Ectodermal cell (in vitro differentiated cells): ENCODE data around the gene TACC2.

Source experiments
- H3K27ac ChIP-seq: 2 replicates; pipeline ENCODE4 v1.7.0; 2013; ENCODE audit warnings: mild to moderate bottlenecking, low read depth, low read length; ENCODE audit not compliant: insufficient read depth, poor library complexity, severe bottlenecking
- H3K27me3 ChIP-seq: 2 replicates; pipeline ENCODE4 v1.7.0; 2013; ENCODE audit warnings: mild to moderate bottlenecking, low read length; ENCODE audit not compliant: insufficient read depth, control insufficient read depth, poor library complexity, severe bottlenecking
- H3K36me3 ChIP-seq: one replicate; pipeline ENCODE4 v1.7.0; 2013; ENCODE audit warnings: low read length; ENCODE audit not compliant: control insufficient read depth, insufficient read depth
- H3K4me1 ChIP-seq: one replicate; pipeline ENCODE4 v1.7.0; 2013; ENCODE audit warnings: low read length; ENCODE audit not compliant: control insufficient read depth, insufficient read depth
- H3K4me3 ChIP-seq: 2 replicates; pipeline ENCODE4 v1.7.0; 2013; ENCODE audit warnings: low read depth, low read length, control low read depth; ENCODE audit not compliant: insufficient read depth
- H3K9me3 ChIP-seq: 2 replicates; pipeline ENCODE4 v1.7.0; 2013; ENCODE audit warnings: mild to moderate bottlenecking, low read length, moderate library complexity; ENCODE audit not compliant: control insufficient read depth
- WGBS, 2 experiments: methylation state at CpG; one replicate each; pipeline ENCODE4 v1.1.7; 2013; ENCODE audit warnings: missing lambda C conversion rate in 2 of 2; 5-methylcytosine and 5-hydroxymethylcytosine counted together

Gene TACC2

GRCh38 chr10:122254831-122255230 is 265.9 kb downstream of the TACC2 start:
- WGBS, 2 experiments = 90 to 94% methylated on average over 5 of the region's 5 CpGs
- Histone ChIP-seq H3K4me3 (no peak overlapping the region), H3K27ac (no peak overlapping the region), H3K9me3 (no peaks in the 10 kb centered on the region), H3K36me3 (no peaks in the 10 kb centered on the region), H3K27me3 (no peaks in the 10 kb centered on the region), H3K4me1 (peaks cover 3% of the 10 kb centered on the region)

- H3K27ac ChIP-seq = no peak overlapping the region
- no peaks in the 10 kb centered on the region for H3K27me3 ChIP-seq
- H3K4me3 ChIP-seq = no peak overlapping the region
- WGBS, 2 experiments = 94 to 95% methylated on average over 11 to 14 of the region's 14 CpGs
- peaks cover 3% of the 10 kb centered on the region for H3K4me1 ChIP-seq
- H3K36me3 ChIP-seq = no peaks in the 10 kb centered on the region
- H3K9me3 ChIP-seq = no peaks in the 10 kb centered on the region
These were observed 266.7 kb downstream of the TACC2 start for GRCh38 chr10:122255509-122256301.

GRCh38 chr10:122257041-122257440 is 268.1 kb downstream of the TACC2 start:
- 95 to 96% methylated on average over 3 of the region's 3 CpGs for WGBS, 2 experiments

GRCh38 chr10:122258136-122259074 is 269.4 kb downstream of the TACC2 start:
- H3K36me3 ChIP-seq = no peaks in the 10 kb centered on the region
- H3K4me1 ChIP-seq = peaks cover 3% of the 10 kb centered on the region
- no peak overlapping the region for H3K27ac ChIP-seq
- H3K9me3 ChIP-seq = peaks cover 3% of the 10 kb centered on the region
- no peak overlapping the region for H3K4me3 ChIP-seq
- H3K27me3 ChIP-seq = no peaks in the 10 kb centered on the region
- WGBS, 2 experiments = 82 to 83% methylated on average over 25 of the region's 25 CpGs

More at GRCh38 chr10:122257041-122257440, 268.1 kb downstream of the TACC2 start:
- H3K4me1 ChIP-seq = peaks cover 3% of the 10 kb centered on the region
- H3K27me3 ChIP-seq = no peaks in the 10 kb centered on the region
- no peaks in the 10 kb centered on the region for H3K36me3 ChIP-seq
- H3K27ac ChIP-seq = no peak overlapping the region
- H3K4me3 ChIP-seq = no peak overlapping the region
- H3K9me3 ChIP-seq = peaks cover 3% of the 10 kb centered on the region

GRCh38 chr10:122259075-122259466 is 270.1 kb downstream of the TACC2 start:
- H3K36me3 ChIP-seq = no peaks in the 10 kb centered on the region
- 78 to 87% methylated on average over 4 of the region's 4 CpGs for WGBS, 2 experiments

GRCh38 chr10:122261584-122261983 is 272.6 kb downstream of the TACC2 start:
- 78 to 80% methylated on average over 1 of the region's 1 CpG for WGBS, 2 experiments
- Histone ChIP-seq H3K27ac (no peak overlapping the region), H3K9me3 (peaks cover 3% of the 10 kb centered on the region), H3K4me1 (peaks cover 3% of the 10 kb centered on the region), H3K4me3 (no peak overlapping the region), H3K36me3 (no peaks in the 10 kb centered on the region), H3K27me3 (no peaks in the 10 kb centered on the region)

More at GRCh38 chr10:122259075-122259466, 270.1 kb downstream of the TACC2 start:
- Histone ChIP-seq H3K4me1 (peaks cover 3% of the 10 kb centered on the region), H3K4me3 (no peak overlapping the region), H3K27me3 (no peaks in the 10 kb centered on the region), H3K9me3 (peaks cover 3% of the 10 kb centered on the region), H3K27ac (no peak overlapping the region)

- H3K4me3 ChIP-seq = no peak overlapping the region
- H3K4me1 ChIP-seq = peaks cover under 1% of the 10 kb centered on the region
- no peak overlapping the region for H3K27ac ChIP-seq
- H3K9me3 ChIP-seq = peaks cover 3% of the 10 kb centered on the region
- WGBS, 2 experiments = 90 to 94% methylated on average over 1 of the region's 1 CpG
- H3K27me3 ChIP-seq = no peaks in the 10 kb centered on the region
- no peaks in the 10 kb centered on the region for H3K36me3 ChIP-seq
These were observed 275.0 kb downstream of the TACC2 start for GRCh38 chr10:122263971-122264370.

- no peak overlapping the region for H3K4me3 ChIP-seq
- WGBS, 2 experiments = 100% methylated on average over 1 of the region's 1 CpG
These were observed 275.5 kb downstream of the TACC2 start for GRCh38 chr10:122264436-122264835.

GRCh38 chr10:122264931-122265330 is 276.0 kb downstream of the TACC2 start:
- WGBS, 2 experiments = 93 to 95% methylated on average over 8 of the region's 8 CpGs
- Histone ChIP-seq H3K36me3 (no peaks in the 10 kb centered on the region), H3K4me1 (no peaks in the 10 kb centered on the region), H3K9me3 (peaks cover 3% of the 10 kb centered on the region), H3K4me3 (no peak overlapping the region), H3K27ac (no peak overlapping the region), H3K27me3 (no peaks in the 10 kb centered on the region)

More at GRCh38 chr10:122264436-122264835, 275.5 kb downstream of the TACC2 start:
- Histone ChIP-seq H3K4me1 (no peaks in the 10 kb centered on the region), H3K27ac (no peak overlapping the region), H3K27me3 (no peaks in the 10 kb centered on the region), H3K36me3 (no peaks in the 10 kb centered on the region), H3K9me3 (peaks cover 3% of the 10 kb centered on the region)

- Histone ChIP-seq H3K36me3 (no peaks in the 10 kb centered on the region), H3K9me3 (peaks cover 3% of the 10 kb centered on the region), H3K4me3 (no peak overlapping the region), H3K27ac (no peak overlapping the region), H3K27me3 (no peaks in the 10 kb centered on the region), H3K4me1 (no peaks in the 10 kb centered on the region)
- 93 to 96% methylated on average over 5 to 6 of the region's 6 CpGs for WGBS, 2 experiments
These were observed 276.9 kb downstream of the TACC2 start for GRCh38 chr10:122265896-122266295.
